Gastrocnemius medialis (tissue), 4 donors: ENCODE measurements around the gene CDCA4.

ENCODE experiments used
- POLR2A ChIP-seq, 2 donors: fragments of 450-650 bp; IDR thresholded peaks; one replicate each; pipeline ENCODE4 v1.6.1; 2017; ENCODE audit warnings: antibody characterized with exemption in 2 of 2, mild to moderate bottlenecking in 2 of 2, moderate library complexity in 2 of 2
- TF ChIP-seq, protein P1 (sequence below), 5 experiments: fragments of 450-650 bp in 3 of 5; fragments of 200-600 bp in 2 of 5; sonication (generic) in 2 of 5; IDR thresholded peaks in 4 of 5; conservative IDR thresholded peaks in 1 of 5; 1 replicate in 4 of 5; 2 replicates in 1 of 5; pipeline ENCODE4 v1.5.1; 2016 to 2019; ENCODE audit warnings: antibody characterized with exemption in 5 of 5, mild to moderate bottlenecking in 3 of 5, moderate library complexity in 3 of 5

- TF ChIP-seq, protein P1, sequence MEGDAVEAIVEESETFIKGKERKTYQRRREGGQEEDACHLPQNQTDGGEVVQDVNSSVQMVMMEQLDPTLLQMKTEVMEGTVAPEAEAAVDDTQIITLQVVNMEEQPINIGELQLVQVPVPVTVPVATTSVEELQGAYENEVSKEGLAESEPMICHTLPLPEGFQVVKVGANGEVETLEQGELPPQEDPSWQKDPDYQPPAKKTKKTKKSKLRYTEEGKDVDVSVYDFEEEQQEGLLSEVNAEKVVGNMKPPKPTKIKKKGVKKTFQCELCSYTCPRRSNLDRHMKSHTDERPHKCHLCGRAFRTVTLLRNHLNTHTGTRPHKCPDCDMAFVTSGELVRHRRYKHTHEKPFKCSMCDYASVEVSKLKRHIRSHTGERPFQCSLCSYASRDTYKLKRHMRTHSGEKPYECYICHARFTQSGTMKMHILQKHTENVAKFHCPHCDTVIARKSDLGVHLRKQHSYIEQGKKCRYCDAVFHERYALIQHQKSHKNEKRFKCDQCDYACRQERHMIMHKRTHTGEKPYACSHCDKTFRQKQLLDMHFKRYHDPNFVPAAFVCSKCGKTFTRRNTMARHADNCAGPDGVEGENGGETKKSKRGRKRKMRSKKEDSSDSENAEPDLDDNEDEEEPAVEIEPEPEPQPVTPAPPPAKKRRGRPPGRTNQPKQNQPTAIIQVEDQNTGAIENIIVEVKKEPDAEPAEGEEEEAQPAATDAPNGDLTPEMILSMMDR (IDR thresholded peaks at IDR 0.05 in 4 of 5, conservative IDR thresholded peaks at IDR 0.05 in 1 of 5): no peak
- TF ChIP-seq POLR2A (IDR thresholded peaks at IDR 0.05): no peak
Measured at GRCh38 chr14:104999361-104999760, 21.5 kb downstream of the CDCA4 start.
